Measurements from ENCODE around the gene RPLP2.

Gene RPLP2

GRCh38 chr11:821512-822371, 12.0 kb downstream of the RPLP2 start:
- in situ Hi-C loops (cut with MboI; ENCODE audit: low sequenced_read_pairs), result no loop called here

DNA sequence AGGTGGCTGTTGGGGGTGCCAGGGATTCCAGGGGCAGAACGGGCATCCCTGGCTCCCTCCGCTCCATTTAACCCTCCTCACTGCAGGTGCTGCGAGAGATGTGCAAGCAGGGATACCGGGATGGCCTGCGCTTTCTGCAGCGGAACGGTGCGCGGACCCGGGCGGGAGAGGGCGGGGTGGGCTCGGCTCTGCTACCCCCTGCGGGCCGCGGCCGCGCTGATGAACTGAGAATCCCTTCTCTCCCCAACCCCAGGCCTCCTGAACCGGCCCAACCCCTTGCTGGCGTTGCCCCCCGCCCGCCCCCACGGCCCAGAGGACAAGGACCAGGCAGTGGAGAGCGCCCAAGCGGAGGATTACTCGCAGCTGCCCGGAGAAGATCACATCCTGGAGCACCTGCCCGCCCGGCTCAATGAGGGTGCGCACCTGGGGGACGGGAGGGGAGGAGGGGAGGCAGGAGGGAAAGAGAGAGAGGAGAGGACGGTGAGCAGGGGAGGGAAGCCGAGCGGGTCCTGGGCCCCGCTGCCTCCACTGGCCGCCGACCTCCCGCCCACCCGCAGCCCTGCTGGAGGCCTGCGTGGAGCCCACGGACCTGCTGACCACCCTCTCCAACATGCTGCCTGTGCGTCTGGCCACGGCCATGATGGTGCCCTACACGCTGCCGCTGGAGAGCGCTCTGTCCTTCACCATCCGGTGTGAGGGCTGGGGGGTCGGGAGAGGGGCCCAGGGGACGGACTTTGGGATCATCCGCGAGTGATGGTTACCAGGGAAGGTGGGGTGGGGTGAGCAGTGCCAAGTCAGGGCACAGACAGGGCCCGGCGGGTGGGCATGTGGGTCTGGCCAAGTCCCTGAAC, 13.9 kb downstream of the RPLP2 start:
- in situ Hi-C loops (cut with MboI; ENCODE audit: low sequenced_read_pairs), result no loop called here

DNA sequence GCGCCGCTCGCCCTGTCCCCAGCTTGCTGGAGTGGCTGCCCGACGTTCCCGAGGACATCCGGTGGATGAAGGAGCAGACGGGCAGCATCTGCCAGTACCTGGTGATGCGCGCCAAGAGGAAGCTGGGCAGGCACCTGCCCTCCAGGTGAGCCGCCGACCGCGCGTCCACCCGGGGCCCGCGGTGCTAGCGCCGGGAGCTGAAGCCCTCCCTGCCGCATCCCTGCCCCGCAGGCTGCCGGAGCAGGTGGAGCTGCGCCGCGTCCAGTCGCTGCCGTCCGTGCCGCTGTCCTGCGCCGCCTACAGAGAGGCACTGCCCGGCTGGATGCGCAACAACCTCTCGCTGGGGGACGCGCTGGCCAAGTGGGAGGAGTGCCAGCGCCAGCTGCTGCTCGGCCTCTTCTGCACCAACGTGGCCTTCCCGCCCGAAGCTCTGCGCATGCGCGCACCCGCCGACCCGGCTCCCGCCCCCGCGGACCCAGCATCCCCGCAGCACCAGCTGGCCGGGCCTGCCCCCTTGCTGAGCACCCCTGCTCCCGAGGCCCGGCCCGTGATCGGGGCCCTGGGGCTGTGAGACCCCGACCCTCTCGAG, 14.6 kb downstream of the RPLP2 start:
- in situ Hi-C loops (cut with MboI; ENCODE audit: low sequenced_read_pairs), result no loop called here

GRCh38 chr11:824942-825341, 15.2 kb downstream of the RPLP2 start:
- in situ Hi-C loops (cut with MboI; ENCODE audit: low sequenced_read_pairs), result no loop called here

- in situ Hi-C loops (cut with MboI; ENCODE audit: low sequenced_read_pairs), result no loop called here
Observed at GRCh38 chr11:825366-826226, 15.8 kb downstream of the RPLP2 start.

- in situ Hi-C loops (cut with MboI; ENCODE audit: low sequenced_read_pairs), result no loop called here
Observed at GRCh38 chr11:826227-826621, 16.5 kb downstream of the RPLP2 start.

DNA sequence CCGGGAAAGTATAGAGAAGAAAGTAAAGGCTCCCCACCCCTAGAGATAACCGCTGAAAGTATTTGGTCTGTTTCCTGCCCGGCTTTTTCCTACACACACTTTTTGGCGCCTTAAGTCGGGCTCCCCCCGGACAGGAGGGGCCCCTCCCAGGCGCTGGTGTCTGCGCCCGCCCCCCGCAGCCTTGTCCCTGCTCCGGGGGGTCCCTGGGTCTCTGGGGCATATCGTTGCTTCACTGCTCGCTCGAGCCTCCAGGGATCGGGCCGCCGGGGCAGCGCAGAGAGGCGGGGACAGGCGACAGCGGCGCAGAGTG, 17.0 kb downstream of the RPLP2 start:
- in situ Hi-C loops (cut with MboI; ENCODE audit: low sequenced_read_pairs), result no loop called here

DNA sequence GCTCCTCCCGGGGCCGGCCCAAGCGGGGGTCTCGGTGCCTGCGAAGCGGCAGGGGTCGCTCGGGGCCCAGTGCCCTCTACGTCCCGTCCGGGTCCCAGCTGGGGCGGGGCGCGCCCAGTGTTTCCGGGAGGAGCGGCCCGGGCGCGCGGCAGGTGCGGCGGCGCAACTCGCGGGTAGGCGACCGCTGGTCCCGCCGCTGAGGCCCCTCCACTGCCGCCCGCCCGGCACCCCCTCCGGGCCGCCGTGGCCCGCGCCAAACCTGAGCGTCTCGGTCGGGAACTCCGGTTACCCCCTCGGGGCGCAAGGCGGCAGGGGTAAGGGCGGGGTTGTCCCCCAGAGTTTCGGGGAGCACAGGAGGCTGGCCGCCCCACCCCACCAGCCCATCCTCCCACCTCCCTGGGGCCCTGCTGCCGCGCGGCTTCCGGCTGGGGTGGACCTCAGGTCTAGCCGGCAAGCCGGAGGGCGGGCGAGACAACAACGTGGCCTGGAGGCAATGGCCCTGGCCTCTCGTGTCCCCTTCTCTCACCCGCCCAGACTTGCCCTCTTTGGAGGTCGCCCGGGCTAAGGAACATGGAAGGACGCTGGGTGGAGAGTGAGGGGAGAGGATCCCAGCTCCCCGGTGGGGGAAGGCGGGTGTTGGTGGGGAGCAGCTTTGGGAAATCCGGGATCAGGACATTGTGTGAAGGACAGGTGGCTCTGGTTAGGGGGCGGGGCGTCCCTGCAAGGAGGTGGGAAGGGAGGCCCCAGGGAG, 17.6 kb downstream of the RPLP2 start:
- in situ Hi-C loops (cut with MboI; ENCODE audit: low sequenced_read_pairs), result no loop called here

GRCh38 chr11:827897-828192, 18.1 kb downstream of the RPLP2 start, which contains the start of gene CRACR2B:
CRACR2B (plus strand) TSS chr11:827919; CDS start chr11:828608, 689 bp downstream.
- in situ Hi-C loops (cut with MboI; ENCODE audit: low sequenced_read_pairs), result no loop called here

DNA sequence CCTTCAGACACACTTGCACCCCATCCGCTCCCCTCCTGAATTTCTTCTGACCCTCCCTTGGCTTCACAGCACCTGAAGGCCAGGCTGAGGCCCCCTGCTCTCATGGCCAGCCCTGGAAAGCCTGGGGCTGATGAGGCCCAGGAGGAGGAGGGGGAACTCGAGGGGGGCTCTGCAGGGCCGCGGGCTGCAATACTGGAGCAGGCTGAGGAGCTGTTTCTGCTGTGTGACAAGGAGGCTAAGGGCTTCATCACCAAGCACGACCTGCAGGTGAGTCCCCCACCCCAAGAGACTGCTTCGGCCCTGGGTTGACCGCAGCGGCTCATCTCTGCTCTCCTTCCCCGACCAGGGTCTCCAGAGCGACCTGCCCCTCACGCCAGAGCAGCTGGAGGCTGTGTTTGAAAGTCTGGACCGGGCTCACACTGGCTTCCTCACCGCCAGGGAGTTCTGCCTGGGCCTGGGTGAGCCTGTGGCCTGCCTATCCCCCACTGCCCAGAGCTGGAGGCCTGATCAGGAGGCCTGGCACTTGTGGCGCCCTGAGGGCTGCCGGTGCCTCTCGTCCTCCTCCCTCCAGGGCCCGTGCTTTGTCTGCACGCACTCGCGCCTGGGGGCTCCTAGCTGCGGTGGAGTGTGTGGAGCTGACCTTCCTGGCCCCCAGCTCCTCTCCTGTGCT, 18.9 kb downstream of the RPLP2 start:
- in situ Hi-C loops (cut with MboI; ENCODE audit: low sequenced_read_pairs), result no loop called here

- in situ Hi-C loops (cut with MboI; ENCODE audit: low sequenced_read_pairs), result no loop called here
Observed at GRCh38 chr11:829176-829846, 19.5 kb downstream of the RPLP2 start.

DNA sequence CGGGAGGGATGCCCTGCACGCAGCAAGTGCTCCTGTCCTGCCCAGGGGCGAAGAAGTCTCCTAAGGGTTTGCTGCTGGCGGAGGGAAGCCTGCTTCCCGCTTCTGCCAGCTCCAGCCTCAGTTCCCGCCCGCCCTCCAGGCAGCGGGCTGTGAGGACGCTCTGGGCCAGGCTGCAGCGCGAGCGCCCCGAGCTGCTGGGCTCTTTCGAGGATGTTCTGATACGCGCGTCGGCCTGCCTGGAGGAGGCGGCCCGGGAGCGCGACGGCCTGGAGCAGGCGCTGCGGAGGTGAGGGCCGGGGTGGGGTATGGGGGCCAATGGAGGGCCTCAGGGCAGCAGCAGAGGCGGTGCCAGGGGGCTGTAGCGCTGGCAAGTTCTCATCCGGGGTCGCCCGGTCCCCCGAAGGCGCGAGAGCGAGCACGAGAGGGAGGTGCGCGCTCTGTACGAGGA, 20.1 kb downstream of the RPLP2 start:
- in situ Hi-C loops (cut with MboI; ENCODE audit: low sequenced_read_pairs), result no loop called here

- in situ Hi-C loops (cut with MboI; ENCODE audit: low sequenced_read_pairs), result no loop called here
Observed at GRCh38 chr11:830295-831117, 20.7 kb downstream of the RPLP2 start.

DNA sequence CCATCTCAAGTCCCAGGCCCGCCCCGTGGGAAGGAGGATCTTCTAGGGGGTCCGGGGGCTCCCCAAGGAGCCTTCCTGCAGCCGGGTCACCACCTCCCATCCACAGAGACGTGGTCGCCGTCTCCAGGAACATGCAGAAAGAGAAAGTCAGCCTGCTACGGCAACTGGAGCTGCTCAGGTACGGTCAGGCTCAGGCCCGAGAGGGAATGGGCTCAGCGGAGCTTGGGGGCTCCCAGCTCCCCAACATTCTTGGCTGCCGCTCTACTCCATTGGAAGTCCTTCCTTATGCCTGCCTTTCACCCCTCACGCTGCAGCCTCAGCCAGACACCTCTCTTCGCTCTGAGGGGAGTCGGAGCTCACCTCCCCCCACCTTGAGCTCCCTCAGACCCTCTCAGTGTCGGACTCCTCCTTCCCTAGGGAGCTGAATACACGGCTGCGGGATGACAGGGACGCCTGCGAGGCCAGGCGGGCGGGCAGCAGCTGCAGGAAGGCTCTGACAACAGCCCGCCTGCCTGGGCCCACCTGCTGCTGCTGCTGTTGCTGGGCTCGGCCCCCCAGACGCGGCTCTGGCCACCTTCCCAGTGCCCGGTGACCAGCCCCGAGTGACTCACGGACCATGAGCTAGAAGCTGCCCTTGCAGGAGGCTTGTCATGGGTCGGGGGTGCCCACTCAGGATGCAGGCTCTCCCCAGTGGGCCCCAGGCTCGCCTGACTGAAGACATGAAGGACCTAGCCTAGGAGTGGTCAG, 21.5 kb downstream of the RPLP2 start:
- in situ Hi-C loops (cut with MboI; ENCODE audit: low sequenced_read_pairs), result no loop called here

DNA sequence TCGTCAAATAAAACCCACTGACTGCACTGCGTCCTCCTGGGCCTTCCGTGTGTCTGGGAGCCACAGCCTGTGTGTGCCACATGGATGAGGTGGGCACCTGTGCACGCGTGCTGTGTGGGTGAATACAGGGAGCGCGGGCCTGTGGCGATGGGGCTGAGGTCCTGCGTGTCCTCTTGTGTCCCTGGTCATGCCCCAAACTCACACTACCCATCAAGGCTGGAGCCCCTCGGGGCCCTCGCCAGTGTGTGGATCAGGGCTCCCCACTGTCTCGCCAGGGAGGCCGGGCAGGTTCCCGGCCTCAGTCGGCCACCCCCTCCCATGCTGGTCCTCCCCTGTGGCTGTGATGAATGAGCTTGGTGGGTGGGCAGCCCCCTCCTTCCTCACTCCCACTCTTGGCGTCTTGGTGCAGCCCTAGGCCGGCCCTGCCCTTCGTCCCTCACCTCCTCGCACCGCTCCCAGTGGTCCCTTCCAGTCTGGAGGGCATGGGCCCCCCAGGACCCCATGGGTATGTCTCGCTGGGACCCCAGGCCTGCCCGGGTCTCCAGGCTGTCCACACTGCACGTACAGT, 22.3 kb downstream of the RPLP2 start:
- in situ Hi-C loops (cut with MboI; ENCODE audit: low sequenced_read_pairs), result no loop called here

DNA sequence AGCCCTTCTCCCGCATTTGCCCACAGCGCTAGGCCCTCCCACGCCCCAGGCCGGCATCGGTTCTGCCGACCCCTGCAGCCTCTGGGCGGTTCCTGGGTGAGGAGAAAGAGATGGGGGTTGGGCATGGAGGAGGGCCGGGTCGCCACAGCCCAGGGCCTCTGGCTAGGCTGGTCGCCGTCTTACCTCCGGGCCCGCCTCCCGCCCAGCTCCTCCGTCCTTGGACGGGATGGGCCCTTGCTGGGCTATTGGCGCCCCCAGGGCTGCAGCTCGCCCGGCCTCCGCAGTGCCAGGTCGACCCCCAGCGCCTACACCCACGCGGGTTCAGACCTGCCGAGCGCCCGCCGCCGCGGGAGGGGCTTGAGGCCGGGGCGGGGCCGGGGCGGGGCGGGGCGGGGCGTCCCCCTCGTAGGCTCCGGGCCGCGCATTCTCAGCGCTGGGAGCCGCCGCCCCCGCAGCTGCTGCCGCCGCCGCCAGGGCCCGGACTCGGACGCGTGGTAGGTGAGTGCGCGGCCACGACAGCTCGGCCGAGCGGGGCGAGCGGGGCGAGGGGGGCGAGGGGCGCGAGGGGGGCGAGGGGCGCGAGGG, 22.9 kb downstream of the RPLP2 start, which contains the start of gene CD151:
TSS of gene CD151 (plus strand) at position 424 of the 585 bp plus-strand sequence. CDS start 3,118 bp downstream, outside the sequence.
- in situ Hi-C loops (cut with MboI; ENCODE audit: low sequenced_read_pairs), result no loop called here

Measured in hTERT RPE-1 (cell line).